Testis (tissue), 2 donors: ENCODE data around the gene MXD3.

ENCODE experiments used
- CTCF ChIP-seq, 3 experiments: fragments of 450-650 bp in 2 of 3; fragments of 200-600 bp in 1 of 3; sonication (generic) in 1 of 3; IDR thresholded peaks; one replicate each; pipeline ENCODE4 v1.5.1; 2016 to 2019; ENCODE audit warnings: antibody characterized with exemption in 3 of 3, mild to moderate bottlenecking in 2 of 3, moderate library complexity in 1 of 3
- POLR2A ChIP-seq: fragments of 450-650 bp; IDR thresholded peaks from one replicate; pipeline ENCODE4 v1.6.1; 2017; ENCODE audit warnings: antibody characterized with exemption, mild to moderate bottlenecking, moderate library complexity

- no peak for TF ChIP-seq CTCF (IDR thresholded peaks at IDR 0.05)
- TF ChIP-seq POLR2A: no peak
Observed at GRCh38 chr5:177347699-177348098, 36.0 kb upstream of the MXD3 start.
